Neutrophil (primary cell): ENCODE measurements around the gene MAP7D3.
A peak's percentile ranks its signal among the peaks of the same experiment; 100 is the strongest.
"Not testable (repeated sequence)": the region's sequence is repeated elsewhere in the genome, so short reads cannot be mapped to it uniquely, and the experiment has no call there.

Experiments used
- H3K27ac ChIP-seq: fragments of 200-600 bp; sonication (generic); 2 replicates; pipeline ENCODE4 v1.5.1; 2016; ENCODE audit warnings: mild to moderate bottlenecking, moderate library complexity
- H3K27me3 ChIP-seq: fragments of 200-600 bp; sonication (generic); 2 replicates; pipeline ENCODE4 v1.6.0; 2016; ENCODE audit warnings: mild to moderate bottlenecking
- H3K36me3 ChIP-seq: fragments of 200-600 bp; sonication (generic); 2 replicates; pipeline ENCODE4 v1.5.1; 2017
- H3K4me1 ChIP-seq, 2 experiments: fragments of 200-600 bp in 1 of 2; sonication (generic) in 1 of 2; 1 replicate in 1 of 2; 2 replicates in 1 of 2; pipeline versions ENCODE4 v1.5.1 to v1.6.1; 2013 to 2016; ENCODE audit warnings: low read depth in 1 of 2, low read length in 1 of 2, mild to moderate bottlenecking in 1 of 2, moderate library complexity in 1 of 2; ENCODE audit not compliant: control insufficient read depth in 1 of 2, insufficient read depth in 1 of 2
- H3K4me3 ChIP-seq, 2 experiments: fragments of 200-600 bp in 1 of 2; sonication (generic) in 1 of 2; 1 replicate in 1 of 2; 2 replicates in 1 of 2; pipeline ENCODE4 v1.5.1; 2013 to 2016; ENCODE audit warnings: low read depth in 1 of 2, low read length in 1 of 2, mild to moderate bottlenecking in 1 of 2, moderate library complexity in 1 of 2
- H3K9me3 ChIP-seq: fragments of 200-600 bp; sonication (generic); 2 replicates; pipeline ENCODE4 v1.5.1; 2016
- TF ChIP-seq, protein P1 (sequence below): fragments of 200-600 bp; sonication (generic); IDR thresholded peaks from 2 replicates; pipeline ENCODE4 v1.5.1; 2016; ENCODE audit warnings: antibody characterized with exemption

The MAP7D3 gene

DNA sequence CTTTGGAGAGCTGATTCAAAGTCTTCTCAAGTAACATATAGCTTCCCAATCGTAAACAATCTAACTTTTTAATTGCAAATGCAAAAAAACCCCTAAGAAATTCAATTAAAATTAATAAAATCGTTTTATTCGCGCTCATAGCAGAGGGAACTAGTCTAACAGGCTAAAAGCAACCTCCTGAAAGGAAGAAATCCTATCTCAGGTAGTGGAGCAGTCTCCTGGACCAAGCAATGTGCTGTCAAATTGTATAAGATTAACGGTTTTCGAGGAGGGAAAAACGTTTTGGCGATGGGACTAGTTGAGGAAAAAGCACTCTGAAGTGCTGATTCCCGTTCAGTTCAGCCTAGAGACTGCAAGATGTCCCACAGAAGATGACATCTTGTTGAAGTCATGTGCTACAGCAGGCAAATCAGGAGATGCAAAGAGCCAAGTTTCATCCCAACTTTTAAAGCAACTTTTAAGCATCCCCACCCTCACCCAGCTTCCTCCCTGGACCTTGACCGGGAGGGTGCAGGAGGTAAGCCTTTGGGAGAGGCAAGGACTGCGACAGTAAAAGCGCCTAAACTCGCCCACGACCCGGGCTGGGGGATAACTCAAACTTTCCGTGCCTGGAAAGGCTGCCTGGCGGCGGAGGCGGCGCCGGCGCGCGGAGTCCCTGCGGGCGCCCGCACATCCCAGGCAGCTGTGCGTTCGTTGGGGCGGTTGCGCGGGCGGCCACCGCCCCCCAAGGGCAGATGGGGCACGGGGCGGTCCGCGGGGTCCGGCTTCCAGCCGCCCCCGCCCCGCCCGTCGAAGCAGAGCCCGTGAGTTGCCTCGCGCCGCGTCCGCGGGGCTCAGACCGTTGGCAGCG is 784 bp downstream of the MAP7D3 start:
- Histone ChIP-seq H3K9me3 (no peaks in the 10 kb centered on the region), H3K36me3 (no peaks in the 10 kb centered on the region), H3K4me3 (peak overlapping the region; percentile 62 to 69), H3K27ac (no peak overlapping the region), H3K4me1 (peaks cover 4 to 6% of the 10 kb centered on the region in 2 experiments), H3K27me3 (peaks cover 13% of the 10 kb centered on the region)
- TF ChIP-seq, protein P1, sequence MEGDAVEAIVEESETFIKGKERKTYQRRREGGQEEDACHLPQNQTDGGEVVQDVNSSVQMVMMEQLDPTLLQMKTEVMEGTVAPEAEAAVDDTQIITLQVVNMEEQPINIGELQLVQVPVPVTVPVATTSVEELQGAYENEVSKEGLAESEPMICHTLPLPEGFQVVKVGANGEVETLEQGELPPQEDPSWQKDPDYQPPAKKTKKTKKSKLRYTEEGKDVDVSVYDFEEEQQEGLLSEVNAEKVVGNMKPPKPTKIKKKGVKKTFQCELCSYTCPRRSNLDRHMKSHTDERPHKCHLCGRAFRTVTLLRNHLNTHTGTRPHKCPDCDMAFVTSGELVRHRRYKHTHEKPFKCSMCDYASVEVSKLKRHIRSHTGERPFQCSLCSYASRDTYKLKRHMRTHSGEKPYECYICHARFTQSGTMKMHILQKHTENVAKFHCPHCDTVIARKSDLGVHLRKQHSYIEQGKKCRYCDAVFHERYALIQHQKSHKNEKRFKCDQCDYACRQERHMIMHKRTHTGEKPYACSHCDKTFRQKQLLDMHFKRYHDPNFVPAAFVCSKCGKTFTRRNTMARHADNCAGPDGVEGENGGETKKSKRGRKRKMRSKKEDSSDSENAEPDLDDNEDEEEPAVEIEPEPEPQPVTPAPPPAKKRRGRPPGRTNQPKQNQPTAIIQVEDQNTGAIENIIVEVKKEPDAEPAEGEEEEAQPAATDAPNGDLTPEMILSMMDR, result no peak

- Histone ChIP-seq H3K27ac (no peak overlapping the region), H3K4me1 (peaks cover 4 to 6% of the 10 kb centered on the region in 2 experiments), H3K4me3 (no peak overlapping the region), H3K27me3 (peaks cover 13% of the 10 kb centered on the region), H3K9me3 (no peaks in the 10 kb centered on the region), H3K36me3 (no peaks in the 10 kb centered on the region)
- TF ChIP-seq, protein P1, result no peak
Observed at GRCh38 chrX:136246201-136246600, 5.0 kb downstream of the MAP7D3 start.

DNA sequence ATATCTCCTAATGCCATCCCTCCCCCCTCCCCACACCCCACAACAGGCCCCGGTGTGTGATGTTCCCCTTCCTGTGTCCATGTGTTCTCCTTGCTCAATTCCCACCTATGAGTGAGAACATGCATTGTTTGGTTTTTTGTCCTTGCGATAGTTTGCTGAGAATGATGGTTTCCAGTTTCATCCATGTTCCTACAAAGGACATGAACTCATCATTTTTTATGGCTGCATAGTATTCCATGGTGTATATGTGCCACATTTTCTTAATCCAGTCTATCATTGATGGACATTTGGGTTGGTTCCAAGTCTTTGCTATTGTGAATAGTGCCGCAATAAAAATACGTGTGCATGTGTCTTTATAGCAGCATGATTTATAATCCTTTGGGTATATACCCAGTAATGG is 13.4 kb downstream of the MAP7D3 start:
- H3K27ac ChIP-seq, H3K9me3 ChIP-seq, H3K27me3 ChIP-seq, H3K36me3 ChIP-seq, H3K4me3 ChIP-seq, H3K4me1 ChIP-seq: not testable (repeated sequence)

- no peak overlapping the region for H3K4me3 ChIP-seq
- no peaks in the 10 kb centered on the region for H3K27me3 ChIP-seq
- H3K36me3 ChIP-seq, result no peaks in the 10 kb centered on the region
- TF ChIP-seq, protein P1, result no peak
- no peaks in the 10 kb centered on the region for H3K9me3 ChIP-seq
- peaks cover 0 to under 1% of the 10 kb centered on the region in 2 experiments for H3K4me1 ChIP-seq
- H3K27ac ChIP-seq, result no peak overlapping the region
Observed at GRCh38 chrX:136237074-136237473, 14.1 kb downstream of the MAP7D3 start.

- H3K27me3 ChIP-seq, result no peaks in the 10 kb centered on the region
- peaks cover 4 to 5% of the 10 kb centered on the region in 2 experiments for H3K4me1 ChIP-seq
- no peaks in the 10 kb centered on the region for H3K36me3 ChIP-seq
- H3K4me3 ChIP-seq, result no peak overlapping the region
- no peaks in the 10 kb centered on the region for H3K9me3 ChIP-seq
- no peak overlapping the region for H3K27ac ChIP-seq
- TF ChIP-seq, protein P1, result no peak
Observed at GRCh38 chrX:136228839-136229207, 22.4 kb downstream of the MAP7D3 start.
